ENCODE data around the gene STXBP1.

GRCh38 chr9:127580366-127580765 lies 31.7 kb upstream of the STXBP1 start:
- TF ChIP-seq CTCF (IDR thresholded peaks at IDR 0.05 in 4 of 5, conservative IDR thresholded peaks at IDR 0.05 in 1 of 5) (no peak), POLR2A (IDR thresholded peaks at IDR 0.05) (no peak)

Measured in gastrocnemius medialis (tissue), 4 donors.